ENCODE results near the gene GABRG3. TPM values are rescaled to one million over a fixed set of nuclear protein-coding genes. Genes with fewer than 3 reads are reported as not detected.

The GABRG3 gene
- total RNA-seq, 1 donor from 2014 or later, result not detected

- intact Hi-C loops (cut with DNase I), result no loop called here
- no peak for DNase-seq (ENCODE audit: missing footprints)
- ATAC-seq, result no peak
Measured at GRCh38 chr15:27414168-27414870, 443.3 kb downstream of the GABRG3 start.

GRCh38 chr15:27418726-27419125, 447.7 kb downstream of the GABRG3 start:
- no peak for DNase-seq (ENCODE audit: missing footprints)
- no peak for ATAC-seq
- intact Hi-C loops (cut with DNase I), result no loop called here

DNA sequence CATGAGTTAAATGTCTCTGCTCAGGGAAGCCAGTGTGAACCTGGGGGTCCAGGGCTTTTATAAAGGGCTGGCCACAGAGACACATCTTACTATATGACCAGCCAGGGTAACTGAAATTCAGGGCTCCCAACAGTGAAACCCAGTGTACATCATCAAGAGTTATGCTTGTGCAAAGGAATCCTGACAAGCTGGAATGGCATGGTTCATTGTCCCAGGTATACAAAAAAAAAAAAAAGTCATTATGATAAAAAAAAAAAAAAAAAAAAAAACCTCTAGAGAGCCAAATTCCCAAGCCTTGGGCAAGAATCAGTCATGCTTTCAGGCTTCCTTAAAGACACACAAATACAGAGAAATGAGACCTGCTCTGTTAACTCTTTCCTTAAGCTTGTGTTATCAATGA, 452.0 kb downstream of the GABRG3 start:
- ATAC-seq (no peak), DNase-seq (ENCODE audit: missing footprints) (no peak)
- intact Hi-C loops (cut with DNase I), result no loop called here

- DNase-seq (ENCODE audit: missing footprints), result no peak
- no peak for ATAC-seq
- intact Hi-C loops (cut with DNase I), result no loop called here
Measured at GRCh38 chr15:27426805-27427204, 455.8 kb downstream of the GABRG3 start.

- intact Hi-C loops (cut with DNase I), result no loop called here
- no peak for DNase-seq (ENCODE audit: missing footprints)
- no peak for ATAC-seq
Measured at GRCh38 chr15:27427276-27427675, 456.3 kb downstream of the GABRG3 start.

- ATAC-seq, result no peak
- intact Hi-C loops (cut with DNase I), result no loop called here
- no peak for DNase-seq (ENCODE audit: missing footprints)
Measured at GRCh38 chr15:27428151-27428550, 457.2 kb downstream of the GABRG3 start.

GRCh38 chr15:27429577-27429976, 458.6 kb downstream of the GABRG3 start:
- no peak for ATAC-seq
- intact Hi-C loops (cut with DNase I), result no loop called here
- DNase-seq (ENCODE audit: missing footprints), result no peak

GRCh38 chr15:27433604-27434003, 462.6 kb downstream of the GABRG3 start:
- intact Hi-C loops (cut with DNase I), result no loop called here
- DNase-seq (ENCODE audit: missing footprints), result no peak
- ATAC-seq, result no peak

- no peak for ATAC-seq
- no peak for DNase-seq (ENCODE audit: missing footprints)
- intact Hi-C loops (cut with DNase I), result no loop called here
Measured at GRCh38 chr15:27438403-27439375, 467.7 kb downstream of the GABRG3 start.

GRCh38 chr15:27441120-27441519, 470.1 kb downstream of the GABRG3 start:
- intact Hi-C loops (cut with DNase I), result no loop called here

GRCh38 chr15:27448234-27448633, 477.3 kb downstream of the GABRG3 start:
- DNase-seq (ENCODE audit: missing footprints) (no peak), ATAC-seq (no peak)
- intact Hi-C loops (cut with DNase I), result no loop called here

More at GRCh38 chr15:27441120-27441519, 470.1 kb downstream of the GABRG3 start:
- DNase-seq (ENCODE audit: missing footprints) (no peak), ATAC-seq (no peak)

GRCh38 chr15:27448986-27449385, 478.0 kb downstream of the GABRG3 start:
- intact Hi-C loops (cut with DNase I), result no loop called here
- no peak for ATAC-seq
- no peak for DNase-seq (ENCODE audit: missing footprints)

DNA sequence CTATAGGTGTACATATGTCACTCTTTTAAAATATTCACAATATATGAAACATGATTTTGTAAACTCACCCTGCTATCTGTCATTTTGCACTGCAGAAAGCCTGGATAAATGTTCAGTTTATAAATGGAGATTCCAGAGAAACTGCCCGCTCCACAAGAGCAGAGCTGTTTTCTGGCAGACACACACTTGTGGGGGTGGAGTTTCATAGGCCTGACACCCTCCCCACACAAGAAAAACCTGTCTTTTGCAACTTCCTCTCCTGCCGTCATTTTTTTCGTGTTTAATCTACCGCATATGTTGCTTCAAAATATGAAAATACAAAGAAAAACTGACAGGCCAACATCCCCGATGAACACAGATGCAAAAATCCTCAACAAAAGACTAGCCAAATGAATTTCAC, 479.0 kb downstream of the GABRG3 start:
- intact Hi-C loops (cut with DNase I), result no loop called here
- DNase-seq (ENCODE audit: missing footprints) (no peak), ATAC-seq (no peak)

DNA sequence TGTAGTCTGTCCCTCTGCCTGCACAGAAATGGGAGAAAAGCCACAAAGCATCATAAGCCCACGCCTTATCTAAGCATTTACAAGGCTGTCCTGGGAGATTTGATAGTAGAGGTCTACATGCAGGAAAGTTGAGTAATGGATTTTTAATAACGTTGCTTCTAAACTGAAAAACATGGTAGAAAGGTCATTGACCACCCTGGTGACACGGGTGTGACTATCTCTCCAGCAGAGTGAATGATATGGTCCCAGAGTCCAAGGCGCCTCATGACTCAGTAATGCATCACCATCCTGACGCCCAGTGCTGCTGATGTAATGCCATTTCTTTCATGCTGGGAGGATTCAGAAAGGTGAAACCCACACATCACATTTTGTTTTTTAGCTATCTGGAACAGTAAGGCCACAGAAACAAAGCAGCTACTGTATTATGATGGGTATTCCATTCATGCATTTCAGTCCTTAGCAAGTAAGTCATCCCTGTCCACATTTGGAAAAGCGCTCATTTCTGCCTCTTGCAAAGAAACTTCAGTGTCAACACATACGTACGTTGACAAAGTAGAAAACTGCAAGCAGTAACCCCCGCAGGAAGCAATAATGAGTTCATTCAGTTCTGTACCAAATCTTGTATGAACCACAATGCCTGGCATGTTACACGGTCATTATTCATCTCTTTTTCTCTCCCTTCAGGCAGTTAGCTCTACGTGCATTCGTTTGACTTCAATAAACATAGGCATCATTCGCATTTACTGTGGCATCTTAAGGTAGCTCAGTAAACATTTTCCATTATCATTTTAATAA, 483.5 kb downstream of the GABRG3 start:
- intact Hi-C loops (cut with DNase I), result no loop called here
- no peak for DNase-seq (ENCODE audit: missing footprints)
- ATAC-seq, result no peak

DNA sequence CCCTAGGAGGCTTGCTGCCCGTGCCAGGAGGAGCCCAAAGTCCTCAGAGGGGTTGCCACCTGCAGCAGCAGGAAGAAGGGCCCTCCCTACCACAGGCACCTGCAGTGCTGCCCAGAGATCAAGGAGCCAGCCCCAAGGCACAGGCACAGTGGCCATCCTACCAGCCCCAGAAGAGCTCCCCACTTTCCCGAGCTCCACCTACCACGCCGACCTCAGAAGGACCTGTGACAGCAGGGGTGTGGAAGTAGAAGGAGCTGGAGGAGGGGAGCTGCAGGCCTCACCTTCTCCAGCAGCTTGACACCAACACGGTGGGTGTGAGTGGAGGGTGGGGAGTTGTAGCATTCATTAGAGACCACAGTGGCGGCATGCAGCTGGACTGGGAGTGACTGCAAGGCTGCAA, 485.8 kb downstream of the GABRG3 start:
- intact Hi-C loops (cut with DNase I), result no loop called here
- DNase-seq (ENCODE audit: missing footprints) (no peak), ATAC-seq (no peak)

DNA sequence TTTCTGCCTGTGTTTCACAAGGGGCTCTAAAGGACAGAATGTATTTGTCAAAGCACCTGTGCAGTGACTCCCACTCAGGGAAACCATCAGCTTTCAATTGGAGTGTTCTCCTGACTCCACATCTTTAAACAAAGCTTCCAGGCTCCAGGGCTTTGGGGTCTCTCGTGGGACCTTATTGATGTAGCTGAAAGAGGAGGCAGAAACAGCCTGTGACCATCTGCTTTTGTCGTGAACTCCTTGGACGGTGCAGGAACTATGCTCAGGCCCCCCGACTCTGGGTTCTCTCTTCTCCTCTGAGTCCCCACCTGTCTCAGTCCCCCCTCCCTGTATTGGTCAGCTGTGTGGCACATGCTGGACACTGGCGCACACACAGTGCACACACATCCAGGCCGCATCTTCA, 486.8 kb downstream of the GABRG3 start:
- intact Hi-C loops (cut with DNase I), result no loop called here
- ATAC-seq, result no peak
- DNase-seq (ENCODE audit: missing footprints), result no peak

GRCh38 chr15:27458345-27459084, 487.5 kb downstream of the GABRG3 start:
- DNase-seq (ENCODE audit: missing footprints) (no peak), ATAC-seq (no peak)
- intact Hi-C loops (cut with DNase I), result no loop called here

DNA sequence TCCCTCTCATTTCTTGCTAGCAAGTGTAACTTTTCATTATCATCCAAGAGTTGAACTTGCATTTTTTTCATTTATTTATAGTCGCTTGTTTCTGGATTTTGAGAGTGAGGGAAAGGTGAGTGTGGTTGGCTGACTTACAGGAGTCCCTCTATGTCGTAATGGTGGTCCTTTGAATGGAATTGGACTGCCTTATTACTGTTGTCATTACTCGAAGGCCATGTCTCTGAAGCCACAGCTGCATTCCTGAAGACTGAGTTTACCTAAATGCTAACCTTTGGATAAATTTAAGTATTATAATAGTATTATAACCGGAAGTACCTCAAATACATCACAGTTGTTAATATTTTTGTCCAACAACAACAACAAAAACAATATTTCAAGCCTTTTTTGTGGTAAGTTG, 488.9 kb downstream of the GABRG3 start:
- ATAC-seq (no peak), DNase-seq (ENCODE audit: missing footprints) (no peak)
- intact Hi-C loops (cut with DNase I), result no loop called here

DNA sequence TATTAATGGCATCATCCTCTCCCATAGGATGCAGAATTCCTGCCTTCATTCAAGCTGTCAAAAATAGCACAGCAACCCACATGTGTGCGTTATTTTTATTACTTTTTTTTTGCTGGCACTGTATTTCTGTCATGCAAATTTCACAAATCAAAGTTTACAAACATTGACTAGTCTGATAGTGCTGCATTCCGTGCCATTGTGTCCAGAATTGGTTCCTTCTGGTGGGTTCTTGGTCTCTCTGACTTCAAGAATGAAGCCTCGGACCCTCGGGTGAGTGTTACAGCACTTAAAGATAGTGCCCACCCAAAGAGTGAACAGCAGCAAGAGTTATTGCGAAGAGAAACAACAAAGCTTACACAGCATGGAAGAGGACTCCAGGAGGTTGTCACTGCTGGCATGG, 490.2 kb downstream of the GABRG3 start:
- ATAC-seq (no peak), DNase-seq (ENCODE audit: missing footprints) (no peak)
- intact Hi-C loops (cut with DNase I), result no loop called here

Data from Right ventricle myocardium inferior (tissue), 1 donor.